Epithelial cell of proximal tubule (primary cell): Measurements from ENCODE around the gene COPZ1. TPM values are rescaled to one million over a fixed set of nuclear protein-coding genes. Genes with fewer than 3 reads are reported as not detected.

Experiments used
- DNase-seq: peaks from one replicate; pipeline ENCODE4 v3.0.0-alpha.2; 2011; ENCODE audit warnings: low read depth
- H3K4me3 ChIP-seq: 2 replicates; pipeline ENCODE4 v1.5.1; 2011; ENCODE audit warnings: low read depth, mild to moderate bottlenecking, low read length
- total RNA-seq: library from RNA; depleted of rRNA; stranded (reverse); fragments of >200 nt; gene quantifications from 2 replicates; pipeline ENCODE4 v1.2.3, GENCODE V29; 2015
- TF ChIP-seq, protein P1 (sequence below): conservative IDR thresholded peaks from 2 replicates; pipeline ENCODE4 v1.5.1; 2012; ENCODE audit warnings: low read depth, mild to moderate bottlenecking, low read length

The COPZ1 gene
- total RNA-seq, 1 donor from 2014 or later = 144 TPM

DNA sequence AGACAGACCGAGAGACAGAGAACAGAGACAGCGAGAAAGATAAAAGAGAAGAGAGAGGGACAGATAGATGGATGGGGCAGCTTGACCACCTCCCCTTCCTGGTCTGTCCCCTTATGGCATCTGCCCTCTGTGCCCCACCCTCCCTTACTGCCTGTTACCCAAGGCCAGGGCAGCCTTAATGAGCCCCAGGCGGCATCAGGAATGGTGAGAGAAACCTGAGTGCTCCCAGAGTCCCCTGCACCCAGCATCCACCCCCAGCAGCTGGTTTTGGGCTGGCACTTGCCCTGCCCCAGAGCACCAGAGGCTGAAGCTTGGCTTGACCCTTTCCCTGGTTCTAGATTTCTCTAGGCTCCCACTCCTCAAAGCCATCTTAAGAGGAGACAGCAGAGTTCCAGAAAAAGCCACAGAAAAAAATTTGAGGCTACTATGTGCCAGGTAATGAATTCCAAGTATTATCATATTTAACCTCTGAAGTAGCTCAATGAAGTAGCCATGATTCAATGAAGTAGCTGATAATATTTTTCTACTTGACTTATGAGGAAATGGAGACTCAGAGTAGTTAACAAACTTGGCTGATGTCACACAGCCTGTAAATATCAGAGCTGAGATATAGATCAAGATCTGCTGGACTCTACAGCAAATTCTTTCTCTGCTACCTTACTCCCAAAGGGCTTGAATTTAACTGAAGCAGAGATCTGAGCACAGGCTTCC, 61.6 kb downstream of the COPZ1 start:
- no peak overlapping the region for H3K4me3 ChIP-seq
- TF ChIP-seq, protein P1, sequence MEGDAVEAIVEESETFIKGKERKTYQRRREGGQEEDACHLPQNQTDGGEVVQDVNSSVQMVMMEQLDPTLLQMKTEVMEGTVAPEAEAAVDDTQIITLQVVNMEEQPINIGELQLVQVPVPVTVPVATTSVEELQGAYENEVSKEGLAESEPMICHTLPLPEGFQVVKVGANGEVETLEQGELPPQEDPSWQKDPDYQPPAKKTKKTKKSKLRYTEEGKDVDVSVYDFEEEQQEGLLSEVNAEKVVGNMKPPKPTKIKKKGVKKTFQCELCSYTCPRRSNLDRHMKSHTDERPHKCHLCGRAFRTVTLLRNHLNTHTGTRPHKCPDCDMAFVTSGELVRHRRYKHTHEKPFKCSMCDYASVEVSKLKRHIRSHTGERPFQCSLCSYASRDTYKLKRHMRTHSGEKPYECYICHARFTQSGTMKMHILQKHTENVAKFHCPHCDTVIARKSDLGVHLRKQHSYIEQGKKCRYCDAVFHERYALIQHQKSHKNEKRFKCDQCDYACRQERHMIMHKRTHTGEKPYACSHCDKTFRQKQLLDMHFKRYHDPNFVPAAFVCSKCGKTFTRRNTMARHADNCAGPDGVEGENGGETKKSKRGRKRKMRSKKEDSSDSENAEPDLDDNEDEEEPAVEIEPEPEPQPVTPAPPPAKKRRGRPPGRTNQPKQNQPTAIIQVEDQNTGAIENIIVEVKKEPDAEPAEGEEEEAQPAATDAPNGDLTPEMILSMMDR = no peak
- DNase-seq = no peak

DNA sequence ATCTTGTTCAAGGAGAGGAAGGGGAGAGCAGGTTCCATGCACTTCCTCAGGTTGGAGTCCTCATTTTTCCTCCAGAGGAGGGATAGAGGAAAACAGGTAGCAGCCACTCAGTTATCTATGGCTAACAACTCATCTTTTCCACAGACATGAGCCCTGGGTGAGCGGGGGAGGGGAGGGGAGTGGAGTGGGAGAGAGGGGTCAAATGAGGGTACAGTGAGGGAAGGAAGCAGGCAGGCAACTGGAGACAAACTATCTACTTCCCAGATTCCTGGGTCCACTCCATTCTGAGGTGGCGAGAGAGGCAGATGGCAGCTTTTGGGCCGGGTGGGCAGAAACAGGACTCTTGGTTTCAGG, 62.2 kb downstream of the COPZ1 start:
- no peak overlapping the region for H3K4me3 ChIP-seq
- DNase-seq = no peak
- TF ChIP-seq, protein P1 = no peak

DNA sequence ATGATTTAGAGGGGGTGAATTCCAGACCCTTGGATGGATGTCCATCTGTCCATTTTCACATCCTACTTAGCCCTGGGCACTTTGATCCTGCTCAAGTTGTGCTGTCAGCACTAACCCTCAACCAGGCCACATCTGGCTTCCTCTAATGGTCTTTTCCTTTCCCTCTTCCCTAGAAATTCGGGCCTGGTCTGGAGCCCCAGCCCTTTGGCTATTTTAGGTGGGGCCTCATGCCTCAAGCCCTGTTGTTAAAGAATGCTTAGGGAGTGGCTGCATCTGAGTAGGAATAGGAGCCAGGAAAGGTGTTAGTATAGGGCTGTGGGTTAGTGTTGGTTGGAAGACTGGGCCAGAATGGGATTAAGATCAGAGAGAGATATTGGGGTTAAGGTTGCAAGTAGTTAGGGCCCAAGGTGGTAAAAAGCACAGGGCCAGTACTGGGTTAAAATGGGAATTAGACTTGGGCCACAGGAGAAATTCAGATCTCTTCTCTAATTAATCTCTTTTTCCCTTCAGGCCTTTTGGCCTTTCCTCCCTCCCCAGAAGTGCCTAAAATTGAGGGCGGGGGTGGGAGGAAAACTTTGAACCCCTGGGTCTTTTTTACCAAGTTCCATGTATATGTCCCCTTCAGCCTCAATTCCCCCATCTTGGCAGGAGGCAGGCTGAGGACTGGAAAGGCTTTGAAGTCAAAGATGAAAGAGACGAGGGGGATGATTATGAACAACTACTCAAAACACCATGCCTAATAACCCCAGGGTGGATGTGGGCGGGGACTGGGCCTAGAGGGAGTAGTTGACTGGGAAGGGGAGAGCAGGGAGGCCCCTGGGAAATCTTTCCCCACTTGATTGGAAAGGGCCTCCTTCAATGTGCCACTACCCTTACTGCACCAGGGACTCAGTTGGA, 63.6 kb downstream of the COPZ1 start:
- TF ChIP-seq, protein P1 = no peak
- H3K4me3 ChIP-seq = no peak overlapping the region
- no peak for DNase-seq

DNA sequence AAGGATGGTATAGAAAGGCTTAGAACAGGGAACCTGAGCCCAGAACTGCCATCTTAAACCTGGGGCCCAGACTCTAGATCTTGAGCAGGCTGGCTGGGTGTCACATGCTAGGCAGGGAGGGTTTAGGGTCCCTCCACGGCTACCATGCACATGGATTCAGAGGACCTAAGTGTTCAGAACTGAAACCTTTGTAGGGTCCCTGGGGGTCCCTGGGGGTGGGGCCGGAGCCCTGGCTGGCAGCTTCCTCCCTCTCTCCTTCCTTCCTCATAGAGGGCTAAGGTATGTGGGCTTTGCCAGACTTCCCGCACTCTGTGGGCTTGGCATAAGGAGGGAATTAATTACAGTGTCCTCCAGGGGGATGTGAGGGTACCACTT, 64.2 kb downstream of the COPZ1 start:
- TF ChIP-seq, protein P1 = no peak
- no peak overlapping the region for H3K4me3 ChIP-seq
- DNase-seq = no peak

DNA sequence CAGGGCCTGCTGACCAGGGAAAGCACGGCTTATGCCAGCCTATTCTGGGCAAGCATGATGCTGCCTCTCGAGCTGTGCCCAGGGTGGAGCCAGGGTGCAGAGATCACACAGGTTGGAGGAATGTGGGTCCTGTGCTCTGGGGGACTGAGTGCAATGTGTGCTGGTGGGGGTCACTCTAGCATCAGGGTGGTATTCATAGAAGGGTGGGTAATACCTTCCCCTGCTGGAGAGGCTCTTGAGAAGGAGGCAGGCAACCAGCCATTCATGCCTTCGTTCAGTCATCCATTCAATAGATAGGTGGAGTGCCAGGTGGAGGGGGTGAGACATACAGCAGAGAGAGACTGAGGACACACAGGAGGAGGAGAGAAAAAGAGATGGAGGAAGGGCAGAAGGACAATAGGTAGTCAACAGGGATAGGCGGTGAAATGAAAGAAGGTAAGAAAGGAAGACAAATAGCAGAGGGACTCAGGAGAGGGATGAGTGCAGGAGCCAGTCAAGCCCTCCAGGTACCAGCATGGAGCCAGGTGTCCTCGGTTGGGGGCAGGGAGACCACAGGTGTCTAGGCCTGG, 64.8 kb downstream of the COPZ1 start:
- H3K4me3 ChIP-seq = no peak overlapping the region
- TF ChIP-seq, protein P1 = no peak
- no peak for DNase-seq

DNA sequence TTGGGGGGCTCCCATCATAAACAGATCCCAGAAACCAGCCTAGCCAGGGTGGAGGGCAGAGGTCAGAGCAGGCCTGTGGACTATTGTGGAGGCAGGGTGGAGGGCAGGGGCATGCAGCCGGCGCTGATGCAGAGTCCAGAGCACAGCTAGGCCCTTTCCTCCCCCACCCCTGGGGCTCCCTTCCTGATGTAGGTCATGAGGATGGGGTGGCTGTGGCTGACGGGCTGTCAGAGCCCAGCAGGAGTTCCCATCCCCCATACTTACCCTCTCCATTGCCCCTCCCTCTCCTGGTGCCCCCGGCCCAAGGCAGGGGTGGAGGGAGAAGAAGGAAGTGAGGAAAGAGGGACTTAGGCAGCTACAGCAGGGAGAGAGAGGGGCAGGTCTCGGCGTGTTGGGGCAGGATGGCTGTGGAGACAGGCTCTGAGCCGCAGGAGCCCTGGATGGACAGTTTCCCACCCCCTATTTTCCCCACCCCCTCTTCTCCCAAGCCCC, 65.3 kb downstream of the COPZ1 start:
- TF ChIP-seq, protein P1 = no peak
- no peak for DNase-seq
- H3K4me3 ChIP-seq = no peak overlapping the region
